ENCODE data around the gene ZFP36L1. TPM values are rescaled to one million over a fixed set of nuclear protein-coding genes. Genes with fewer than 3 reads are reported as not detected.

Gene ZFP36L1
- total and polyA plus RNA-seq, 9 of the 15 experiments (the other 6 are each of a cell fraction or from before 2014, with no cell fraction given): 1.3 to 26.6 (median 3.7) TPM

DNA sequence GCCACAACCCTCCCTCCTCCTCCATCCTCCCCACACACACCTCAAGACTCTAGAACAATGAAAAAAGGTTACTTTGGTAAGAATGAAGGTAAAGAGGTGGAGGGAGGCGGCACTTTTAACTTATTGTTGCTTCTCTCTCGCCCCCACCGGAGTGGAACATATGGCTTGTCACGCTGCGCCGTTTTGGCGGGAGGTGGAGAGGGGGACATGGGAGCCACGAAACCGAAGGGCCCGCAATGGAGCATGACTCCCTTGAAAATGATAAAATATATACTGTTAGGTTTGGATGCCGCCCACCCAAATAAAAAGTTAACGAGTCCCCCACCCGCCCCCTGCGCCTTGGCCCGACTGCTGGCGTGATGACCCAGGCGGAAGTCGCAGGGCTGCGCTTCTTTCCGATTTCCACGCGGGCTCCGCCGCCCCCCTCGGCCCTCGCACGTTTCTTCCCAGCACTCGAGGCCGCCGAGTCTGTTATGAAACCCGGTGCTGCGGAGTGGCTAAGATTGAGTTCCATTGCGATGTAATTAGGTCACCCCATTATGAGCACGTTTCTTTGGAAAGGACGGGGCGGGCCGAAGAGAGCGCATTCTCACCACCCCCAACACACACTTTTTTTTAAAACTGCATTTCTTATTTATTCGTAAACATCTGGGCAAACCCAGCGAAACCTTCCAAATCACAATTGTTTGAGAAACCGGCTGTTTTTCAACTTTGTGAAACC, 1.4 kb upstream of the ZFP36L1 start (continued):
- TF ChIP-seq GABPA (tag; conservative IDR thresholded peaks at IDR 0.05; ENCODE audit: low read depth) (peak; percentile 47), MECOM (CRISPR knock-in tag; IDR thresholded peaks at IDR 0.05) (no peak), JUNB (CRISPR knock-in tag; conservative IDR thresholded peaks at IDR 0.05) (no peak), MNT (conservative IDR thresholded peaks at IDR 0.05) (0 out of 4 replicates have a peak, but pooled peaks have one; percentile 38 to 42), ATF7 (IDR thresholded peaks at IDR 0.05) (peak; percentile 24; the same call in 1 of the 2 replicates), ARID4B (CRISPR knock-in tag; IDR thresholded peaks at IDR 0.05) (peak; percentile 25; the same call in 1 of the 2 replicates), BHLHE40 (IDR thresholded peaks at IDR 0.05; ENCODE audit: low read length) (peak; percentile 88), SAFB (IDR thresholded peaks at IDR 0.05; ENCODE audit: borderline replicate concordance, low read depth, low read length) (peak; percentile 18), MYC (IDR thresholded peaks at IDR 0.05; ENCODE audit: low read depth, low read length) (peak; percentile 68), MYC (CRISPR knock-in tag; IDR thresholded peaks at IDR 0.05; ENCODE audit: borderline replicate concordance, low read depth) (no peak; the same call in 1 of the 2 replicates), HBP1 (CRISPR knock-in tag; IDR thresholded peaks at IDR 0.05) (0 out of 2 replicates have a peak, but pooled peaks have one; percentile 8), UBTF (IDR thresholded peaks at IDR 0.05; ENCODE audit: borderline replicate concordance in 1 of 2, low read depth in 2 of 2, low read length in 2 of 2) (no peak)
- TF ChIP-seq, protein P1, sequence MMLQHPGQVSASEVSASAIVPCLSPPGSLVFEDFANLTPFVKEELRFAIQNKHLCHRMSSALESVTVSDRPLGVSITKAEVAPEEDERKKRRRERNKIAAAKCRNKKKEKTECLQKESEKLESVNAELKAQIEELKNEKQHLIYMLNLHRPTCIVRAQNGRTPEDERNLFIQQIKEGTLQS (IDR thresholded peaks at IDR 0.05): peak; percentile 54
- TF ChIP-seq, protein P1 (CRISPR knock-in tag; conservative IDR thresholded peaks at IDR 0.05): no peak; the same call in 1 of the 2 replicates
